K562 (cell line): ENCODE results near the gene BNIP2. TPM values are rescaled to one million over a fixed set of nuclear protein-coding genes. Genes with fewer than 3 reads are reported as not detected.
A peak's percentile ranks its signal among the peaks of the same experiment; 100 is the strongest.

Experiments
- ATAC-seq: fragments of 200-7000 bp; cut with Tn5 transposase; 3 replicates; pipeline ENCODE4 v1.9.1; 2020; ENCODE audit warnings: moderate library complexity
- BruUV-seq: library from RNA; stranded (reverse); fragments of 400-500 nt; replicated peaks from 2 replicates; lab custom pipeline; 2021; lab: Mats Ljungman, UMichigan
- CTCF ChIA-PET: fragments of 300-600 bp; formaldehyde crosslinking; extraction: SDS; loops from one replicate; lab custom pipeline; 2021; ENCODE audit warnings: low intra/inter-chr PET ratio; lab: Yijun Ruan, JAX
- POLR2A ChIA-PET: fragments of 300-600, 350-650 bp; sonication (Branson Sonifier 250); formaldehyde crosslinking; extraction: SDS; loops from one replicate; lab custom pipeline; 2021; ENCODE audit warnings: antibody characterized with exemption, inconsistent platforms; lab: Yijun Ruan, JAX
- DNase-seq, 4 experiments: peaks; one replicate each; pipeline versions ENCODE4 v3.0.0 to v3.0.0-alpha.2; 2011 to 2018; ENCODE audit warnings: low spot score in 3 of 4, mixed read lengths in 3 of 4; ENCODE audit errors: extremely low read depth in 1 of 4
- FAIRE-seq: peaks from 2 replicates; lab custom pipeline; 2011; peaks lifted over from hg19 to GRCh38; lab: Jason Lieb, UNC
- H2AFZ ChIP-seq: 2 replicates; pipeline ENCODE4 v1.6.0; 2011; ENCODE audit warnings: low read depth, low read length, control low read depth, inconsistent platforms
- H3K27ac ChIP-seq: fragments of 200-600 bp; 3 replicates; pipeline ENCODE4 v1.8.0; 2011; ENCODE audit warnings: low read depth, mild to moderate bottlenecking, control low read depth, inconsistent platforms, low read length, moderate library complexity, mixed read lengths; ENCODE audit errors: extremely low read depth
- H3K27me3 ChIP-seq, 2 experiments: fragments of 300-600 bp in 1 of 2; 2 replicates in 1 of 2; 3 replicates in 1 of 2; pipeline versions ENCODE4 v1.6.0 to v1.8.0; 2011; ENCODE audit warnings: inconsistent platforms in 2 of 2, low read length in 2 of 2, mild to moderate bottlenecking in 1 of 2, mixed read lengths in 1 of 2, moderate library complexity in 1 of 2; ENCODE audit not compliant: control insufficient read depth in 2 of 2, insufficient read depth in 2 of 2
- H3K36me3 ChIP-seq: fragments of 300-600 bp; 3 replicates; pipeline ENCODE4 v1.8.0; 2011; ENCODE audit warnings: mild to moderate bottlenecking, low read length, inconsistent platforms; ENCODE audit not compliant: control insufficient read depth, insufficient read depth
- H3K4me1 ChIP-seq, 2 experiments: fragments of 200-600 bp in 1 of 2; replicated peaks in 1 of 2; 2 replicates in 1 of 2; 3 replicates in 1 of 2; pipeline versions ENCODE4 v1.5.1 to v1.8.0; 2011; ENCODE audit warnings: inconsistent platforms in 2 of 2, low read length in 2 of 2, mild to moderate bottlenecking in 1 of 2, mixed read lengths in 1 of 2, moderate library complexity in 1 of 2; ENCODE audit not compliant: control insufficient read depth in 2 of 2, insufficient read depth in 2 of 2
- H3K4me2 ChIP-seq: 2 replicates; pipeline ENCODE4 v1.6.1; 2011; ENCODE audit warnings: low read length, control low read depth, inconsistent platforms, mixed read lengths; ENCODE audit not compliant: insufficient read depth
- H3K4me3 ChIP-seq: fragments of 200-600 bp; sonication (generic), shearing (Covaris generic); 2 replicates; pipeline ENCODE4 v1.5.1; 2016; ENCODE audit warnings: control low read depth, inconsistent platforms
- H3K79me2 ChIP-seq: fragments of 200-600 bp; 3 replicates; pipeline ENCODE4 v1.8.0; 2011; ENCODE audit warnings: low read length, inconsistent platforms; ENCODE audit not compliant: control insufficient read depth, insufficient read depth
- H3K9ac ChIP-seq, 2 experiments: 2 replicates each; pipeline versions ENCODE4 v1.6.0 to v1.6.1; 2011; ENCODE audit warnings: low read depth in 2 of 2, low read length in 2 of 2, control low read depth in 1 of 2, inconsistent platforms in 1 of 2, mild to moderate bottlenecking in 1 of 2, mixed read lengths in 1 of 2; ENCODE audit not compliant: insufficient read depth in 1 of 2
- H3K9me1 ChIP-seq: one replicate; pipeline ENCODE4 v1.6.0; 2011; ENCODE audit warnings: inconsistent platforms, mild to moderate bottlenecking, low read length, moderate library complexity; ENCODE audit not compliant: control insufficient read depth, insufficient read depth
- H3K9me3 ChIP-seq: replicated peaks from 2 replicates; pipeline ENCODE4 v1.5.1; 2011; ENCODE audit warnings: low read depth, low read length, inconsistent platforms; ENCODE audit not compliant: control insufficient read depth, insufficient read depth
- H4K20me1 ChIP-seq: replicated peaks from 2 replicates; pipeline ENCODE4 v1.6.1; 2011; ENCODE audit warnings: low read length, inconsistent platforms, mixed read lengths; ENCODE audit not compliant: control insufficient read depth, insufficient read depth
- ARID3A ChIP-seq: IDR thresholded peaks from 2 replicates; pipeline ENCODE4 v1.6.1; 2012; ENCODE audit warnings: low read depth, low read length, improper control_type of control experiment, borderline replicate concordance
- BMI1 ChIP-seq: fragments of 150-350 bp; IDR thresholded peaks from 2 replicates; pipeline ENCODE4 v1.6.1; 2014; ENCODE audit warnings: low read length
- CBX5 ChIP-seq: IDR thresholded peaks from 2 replicates; pipeline ENCODE4 v1.6.1; 2014; ENCODE audit warnings: low read depth, borderline replicate concordance
- FOXJ2 ChIP-seq: fragments of 200-800 bp; sonication (Bioruptor generic); IDR thresholded peaks from 2 replicates; pipeline ENCODE4 v1.6.1; 2016; ENCODE audit warnings: missing genetic modification characterization, missing compliant biosample characterization
- KLF6 ChIP-seq: fragments of 250-450 bp; sonication (Bioruptor Pico); IDR thresholded peaks from 2 replicates; pipeline ENCODE4 v1.4.0; 2020; ENCODE audit warnings: mild to moderate bottlenecking, moderate library complexity, borderline replicate concordance
- MXI1 ChIP-seq: IDR thresholded peaks from 2 replicates; pipeline ENCODE4 v1.6.1; 2011; ENCODE audit warnings: low read depth, mild to moderate bottlenecking, improper control_type of control experiment, low read length
- NCOR1 ChIP-seq: fragments of 450-650 bp; IDR thresholded peaks from 2 replicates; pipeline ENCODE4 v1.6.1; 2016; ENCODE audit warnings: mild to moderate bottlenecking, moderate library complexity
- NR4A1 ChIP-seq, 2 experiments: fragments of 250-450 bp in 1 of 2; fragments of 450-650 bp in 1 of 2; sonication (Bioruptor Pico) in 1 of 2; IDR thresholded peaks; 2 replicates each; pipeline versions ENCODE4 v1.4.0 to v1.6.1; 2016 to 2020; ENCODE audit warnings: mild to moderate bottlenecking in 2 of 2, missing compliant biosample characterization in 1 of 2, missing genetic modification characterization in 1 of 2, moderate library complexity in 1 of 2
- ZNF79 ChIP-seq: fragments of 250-450 bp; sonication (Bioruptor Pico); IDR thresholded peaks from 2 replicates; pipeline ENCODE4 v1.4.0; 2020; ENCODE audit warnings: low read depth, mild to moderate bottlenecking, moderate library complexity
- WGBS: fragments of 100-300 bp; shearing (Covaris generic); methylation state at CpG from one replicate; pipeline ENCODE4 v1.1.6; 2016; ENCODE audit warnings: low coverage, mixed read lengths; ENCODE audit not compliant: insufficient coverage; ENCODE audit errors: missing lambda C conversion rate; 5-methylcytosine and 5-hydroxymethylcytosine counted together
- in situ Hi-C: fragments of 300-500 bp; cut with MboI; formaldehyde crosslinking; loops from 4 replicates; pipeline ENCODE4 v1.15.0; 2018; ENCODE audit warnings: inconsistent platforms, mixed read lengths
- intact Hi-C: fragments of 100-400 bp; cut with micrococcal nuclease; formaldehyde crosslinking; loops from 2 replicates; pipeline ENCODE4 v1.14.2; 2022
- polyA plus RNA-seq, 8 experiments: library from polyadenylated mRNA; depleted of rRNA in 4 of 8; stranded (reverse) in 5 of 8; unstranded in 3 of 8; fragments of >200 nt; fragmentation: Nextera tagmentation in 2 of 8; fragmentation: Illumina TruSeq in 1 of 8; extraction: Ambion mirVana in 2 of 8; extraction: Trizol in 1 of 8; gene quantifications; 2 replicates each; pipeline versions ENCODE4 v1.2.1 to v1.2.3, GENCODE V29; 2011 to 2014; ENCODE audit warnings: inconsistent platforms in 1 of 8, missing spikeins in 1 of 8
- total RNA-seq, 7 experiments: library from RNA; depleted of rRNA in 6 of 7; stranded (reverse); fragments of >200 nt in 6 of 7; fragmentation: Illumina TruSeq in 2 of 7; extraction: Trizol in 2 of 7; gene quantifications; 2 replicates each; pipeline versions ENCODE4 v1.2.1 to v1.2.3, GENCODE V29; 2011 to 2021; ENCODE audit warnings: low replicate concordance in 1 of 7

The BNIP2 gene
- total and polyA plus RNA-seq, 9 of the 15 experiments (the other 6 are each of a cell fraction or from before 2014, with no cell fraction given): 19.6 to 88.0 (median 52.5) TPM

GRCh38 chr15:59654046-59654445 is 35.1 kb downstream of the BNIP2 start:
- Histone ChIP-seq H4K20me1 (0 out of 2 replicates have a peak, but pooled peaks cover 3% of the 10 kb centered on the region), H3K9me3 (no peaks in the 10 kb centered on the region), H3K27ac (no peak overlapping the region), H3K4me1 (peaks cover 11 to 19% of the 10 kb centered on the region in 2 experiments; a peak in 2 of 5 replicates), H3K4me3 (no peak overlapping the region), H3K36me3 (peaks cover 68% of the 10 kb centered on the region), H3K27me3 (no peaks in the 10 kb centered on the region), H3K79me2 (peaks cover 63% of the 10 kb centered on the region), H3K4me2 (no peak overlapping the region), H2AFZ (no peak overlapping the region), H3K9ac (no peak overlapping the region), H3K9me1 (no peaks in the 10 kb centered on the region)
- FAIRE-seq: no peak
- in situ Hi-C loops: no loop called here
- CTCF ChIA-PET: no interaction called here
- POLR2A ChIA-PET: interaction anchor here (1.1 to 1.6 kb wide), 3 partner anchors 9 to 36 kb away, joined by 3 to 5 read pairs (median 3); no protein-coding TSS in a partner anchor
- peak in 1 of 4 experiments; percentile 18 for DNase-seq
- BruUV-seq: no TSS peak
- no peak for TF ChIP-seq FOXJ2 (tag)
- no peak for TF ChIP-seq KLF6 (CRISPR knock-in tag)
- TF ChIP-seq ZNF79: no peak
- TF ChIP-seq BMI1: no peak
- WGBS: 100% methylated on average over 1 of the region's 1 CpG
- ATAC-seq: no peak
- intact Hi-C loops: no loop called here

GRCh38 chr15:59649603-59650002 is 39.5 kb downstream of the BNIP2 start:
- Histone ChIP-seq H3K27me3 (no peaks in the 10 kb centered on the region), H3K79me2 (peaks cover 36% of the 10 kb centered on the region), H3K9ac (no peak overlapping the region), H3K36me3 (peaks cover 84% of the 10 kb centered on the region), H4K20me1 (0 out of 2 replicates have a peak, but pooled peaks cover 3% of the 10 kb centered on the region), H3K27ac (no peak overlapping the region), H3K4me1 (no peaks in the 10 kb centered on the region; a peak in 1 of 5 replicates)
- CTCF ChIA-PET: no interaction called here
- POLR2A ChIA-PET: interaction anchor here (0.8 to 4.5 kb wide), 2 partner anchors 8 to 9 kb away, joined by 4 to 19 read pairs; partner anchors contain the start of gene GTF2A2
- BruUV-seq: no TSS peak
- in situ Hi-C loops: no loop called here
- ATAC-seq (no peak), FAIRE-seq (no peak)
- TF ChIP-seq MXI1 (no peak), CBX5 (no peak), NR4A1 (CRISPR knock-in tag; IDR thresholded peaks at IDR 0.05) (no peak), NR4A1 (tag; IDR thresholded peaks at IDR 0.05) (no peak), ARID3A (no peak), NCOR1 (no peak)
- TF ChIP-seq, all 486 proteins: peak for 0
- no peak overlapping the region for H3K4me2 ChIP-seq
- no peaks in the 10 kb centered on the region for H3K9me3 ChIP-seq
- intact Hi-C loops: no loop called here
- no peak overlapping the region for H3K4me3 ChIP-seq
- H3K9me1 ChIP-seq: no peaks in the 10 kb centered on the region
- no peak for DNase-seq
- no peak overlapping the region for H2AFZ ChIP-seq
